Astrocyte (in vitro differentiated cells and primary cell): ENCODE measurements around the gene ANO8. TPM values are rescaled to one million over a fixed set of nuclear protein-coding genes. Genes with fewer than 3 reads are reported as not detected.

Experiments used
- DNase-seq: peaks from one replicate; pipeline ENCODE4 v3.0.0-alpha.2; 2010; ENCODE audit warnings: low read depth
- FAIRE-seq: peaks from 2 replicates; lab custom pipeline; 2011; peaks lifted over from hg19 to GRCh38; lab: Jason Lieb, UNC
- H2AFZ ChIP-seq: 2 replicates; pipeline ENCODE4 v1.6.0; 2012; ENCODE audit warnings: low read depth, low read length, inconsistent platforms
- H3K27ac ChIP-seq: 2 replicates; pipeline ENCODE4 v1.5.1; 2011; ENCODE audit warnings: low read depth, low read length, inconsistent platforms
- H3K27me3 ChIP-seq: 2 replicates; pipeline ENCODE4 v1.6.0; 2011; ENCODE audit warnings: low read length, inconsistent platforms; ENCODE audit not compliant: insufficient read depth
- H3K36me3 ChIP-seq: 2 replicates; pipeline ENCODE4 v1.5.1; 2011; ENCODE audit warnings: low read length, inconsistent platforms; ENCODE audit not compliant: insufficient read depth
- H3K4me1 ChIP-seq: 2 replicates; pipeline ENCODE4 v1.5.1; 2011; ENCODE audit warnings: low read length, inconsistent platforms; ENCODE audit not compliant: insufficient read depth
- H3K4me2 ChIP-seq: 2 replicates; pipeline ENCODE4 v1.6.0; 2012; ENCODE audit warnings: low read length, inconsistent platforms
- H3K4me3 ChIP-seq: 2 replicates; pipeline ENCODE4 v1.5.1; 2011; ENCODE audit warnings: low read depth, mild to moderate bottlenecking, low read length, inconsistent platforms; ENCODE audit not compliant: insufficient read depth
- H3K79me2 ChIP-seq: 2 replicates; pipeline ENCODE4 v1.6.0; 2012; ENCODE audit warnings: mild to moderate bottlenecking, low read length, inconsistent platforms; ENCODE audit not compliant: insufficient read depth
- H3K9ac ChIP-seq: 2 replicates; pipeline ENCODE4 v1.6.0; 2012; ENCODE audit warnings: mild to moderate bottlenecking, low read length, inconsistent platforms
- H3K9me3 ChIP-seq: 2 replicates; pipeline ENCODE4 v1.5.1; 2012; ENCODE audit warnings: low read depth, mild to moderate bottlenecking, low read length, inconsistent platforms; ENCODE audit not compliant: insufficient read depth
- H4K20me1 ChIP-seq: 2 replicates; pipeline ENCODE4 v1.6.0; 2012; ENCODE audit warnings: low read length, inconsistent platforms; ENCODE audit not compliant: insufficient read depth
- H3K27ac Mint-ChIP-seq: one replicate; pipeline ENCODE4 v1.8.0; 2021; ENCODE audit warnings: mild to moderate bottlenecking, mixed read lengths; ENCODE audit not compliant: unreplicated experiment
- H3K27me3 Mint-ChIP-seq: one replicate; pipeline ENCODE4 v1.8.0; 2021; ENCODE audit warnings: low read depth, mixed read lengths; ENCODE audit not compliant: unreplicated experiment
- H3K36me3 Mint-ChIP-seq: one replicate; pipeline ENCODE4 v1.8.0; 2021; ENCODE audit warnings: low read depth, mixed read lengths; ENCODE audit not compliant: unreplicated experiment
- H3K4me1 Mint-ChIP-seq: one replicate; pipeline ENCODE4 v1.8.0; 2021; ENCODE audit warnings: low read depth, mixed read lengths; ENCODE audit not compliant: unreplicated experiment
- H3K4me3 Mint-ChIP-seq: one replicate; pipeline ENCODE4 v1.8.0; 2021; ENCODE audit warnings: mild to moderate bottlenecking, moderate library complexity, mixed read lengths; ENCODE audit not compliant: unreplicated experiment
- H3K9me3 Mint-ChIP-seq: one replicate; pipeline ENCODE4 v1.8.0; 2021; ENCODE audit warnings: mild to moderate bottlenecking, mixed read lengths; ENCODE audit not compliant: unreplicated experiment
- CTCF ChIP-seq: IDR thresholded peaks from 2 replicates; pipeline ENCODE4 v1.5.1; 2011; ENCODE audit warnings: low read depth, mild to moderate bottlenecking, inconsistent platforms, low read length, moderate library complexity; ENCODE audit not compliant: insufficient read depth
- EZH2 ChIP-seq: IDR thresholded peaks from 2 replicates; pipeline ENCODE4 v1.6.1; 2012; ENCODE audit warnings: mild to moderate bottlenecking, low read length, inconsistent platforms; ENCODE audit not compliant: insufficient read depth
- total RNA-seq: library from RNA; stranded (reverse); gene quantifications from 2 replicates; pipeline ENCODE4 v1.2.1, GENCODE V29; 2021

ANO8 gene
- total RNA-seq, 1 donor from 2014 or later: 8.1 TPM

GRCh38 chr19:17305517-17306284 is 29.0 kb downstream of the ANO8 start, which contains the start of gene MRPL34:
MRPL34 (plus strand) TSS chr19:17305872; CDS start chr19:17305893, 21 bp downstream.
- H3K9me3 Mint-ChIP-seq: no peaks in the 10 kb centered on the region
- H3K27me3 Mint-ChIP-seq: no peaks in the 10 kb centered on the region

GRCh38 chr19:17305216-17305516 is 29.5 kb downstream of the ANO8 start:
- Histone ChIP-seq H3K27me3 (no peaks in the 10 kb centered on the region), H3K9ac (no peak overlapping the region), H3K4me2 (peak overlapping the region; percentile 93), H3K4me3 (peak overlapping the region; percentile 72), H3K9me3 (no peaks in the 10 kb centered on the region), H3K79me2 (peaks cover 16% of the 10 kb centered on the region), H3K27ac (no peak overlapping the region), H3K36me3 (no peaks in the 10 kb centered on the region), H4K20me1 (peaks cover 6% of the 10 kb centered on the region), H3K4me1 (peaks cover 13% of the 10 kb centered on the region), H2AFZ (peak overlapping the region; percentile 90)
- Mint-ChIP-seq H3K4me1 (peaks cover 1% of the 10 kb centered on the region), H3K36me3 (peaks cover 2% of the 10 kb centered on the region), H3K27me3 (no peaks in the 10 kb centered on the region), H3K27ac (peak overlapping the region; percentile 84), H3K4me3 (peak overlapping the region; percentile 85), H3K9me3 (no peaks in the 10 kb centered on the region)
- no peak for DNase-seq
- TF ChIP-seq EZH2: no peak
- no peak for FAIRE-seq

More at GRCh38 chr19:17305517-17306284, 29.0 kb downstream of the ANO8 start, which contains the start of gene MRPL34:
- H3K4me1 ChIP-seq: peaks cover 18% of the 10 kb centered on the region
- H3K9me3 ChIP-seq: no peaks in the 10 kb centered on the region
- peak within 1 kb of the TSS; percentile 93 for H3K4me2 ChIP-seq
- peak within 1 kb of the TSS; percentile 84 for H3K27ac Mint-ChIP-seq
- DNase-seq (peak; percentile 94), FAIRE-seq (no peak)
- H4K20me1 ChIP-seq: peaks cover 11% of the 10 kb centered on the region
- peak within 1 kb of the TSS; percentile 72 for H3K4me3 ChIP-seq
- no peak for TF ChIP-seq EZH2
- peak; percentile 44 for TF ChIP-seq CTCF
- H3K79me2 ChIP-seq: peaks cover 21% of the 10 kb centered on the region
- H3K9ac ChIP-seq: peak within 1 kb of the TSS; percentile 84
- peak within 1 kb of the TSS; percentile 90 for H2AFZ ChIP-seq
- H3K27me3 ChIP-seq: no peaks in the 10 kb centered on the region
- H3K36me3 ChIP-seq: no peaks in the 10 kb centered on the region
- H3K36me3 Mint-ChIP-seq: peaks cover 2% of the 10 kb centered on the region
- H3K4me1 Mint-ChIP-seq: peaks cover 4% of the 10 kb centered on the region
- H3K27ac ChIP-seq: peak within 1 kb of the TSS; percentile 61
- H3K4me3 Mint-ChIP-seq: peak within 1 kb of the TSS; percentile 85

GRCh38 chr19:17304386-17305215 is 30.1 kb downstream of the ANO8 start:
- peaks cover 1% of the 10 kb centered on the region for H3K4me1 Mint-ChIP-seq
- H3K9ac ChIP-seq: no peak overlapping the region
- H3K36me3 Mint-ChIP-seq: peaks cover 2% of the 10 kb centered on the region
- peak overlapping the region; percentile 84 for H3K27ac Mint-ChIP-seq
- no peaks in the 10 kb centered on the region for H3K27me3 ChIP-seq
- H3K9me3 Mint-ChIP-seq: no peaks in the 10 kb centered on the region
- peak overlapping the region; percentile 85 for H3K4me3 Mint-ChIP-seq
- H3K27me3 Mint-ChIP-seq: no peaks in the 10 kb centered on the region
- H4K20me1 ChIP-seq: peaks cover 3% of the 10 kb centered on the region
- no peak overlapping the region for H3K4me3 ChIP-seq
- peak overlapping the region; percentile 93 for H3K4me2 ChIP-seq
- no peaks in the 10 kb centered on the region for H3K36me3 ChIP-seq
- TF ChIP-seq CTCF (no peak), EZH2 (no peak)
- H3K27ac ChIP-seq: no peak overlapping the region
- H3K9me3 ChIP-seq: no peaks in the 10 kb centered on the region
- no peak overlapping the region for H2AFZ ChIP-seq
- H3K79me2 ChIP-seq: peaks cover 10% of the 10 kb centered on the region
- peaks cover 12% of the 10 kb centered on the region for H3K4me1 ChIP-seq
- no peak for FAIRE-seq
- DNase-seq: no peak
